ENCODE data around the gene AGRP.
A peak's percentile ranks its signal among the peaks of the same experiment; 100 is the strongest.

The AGRP gene

DNA sequence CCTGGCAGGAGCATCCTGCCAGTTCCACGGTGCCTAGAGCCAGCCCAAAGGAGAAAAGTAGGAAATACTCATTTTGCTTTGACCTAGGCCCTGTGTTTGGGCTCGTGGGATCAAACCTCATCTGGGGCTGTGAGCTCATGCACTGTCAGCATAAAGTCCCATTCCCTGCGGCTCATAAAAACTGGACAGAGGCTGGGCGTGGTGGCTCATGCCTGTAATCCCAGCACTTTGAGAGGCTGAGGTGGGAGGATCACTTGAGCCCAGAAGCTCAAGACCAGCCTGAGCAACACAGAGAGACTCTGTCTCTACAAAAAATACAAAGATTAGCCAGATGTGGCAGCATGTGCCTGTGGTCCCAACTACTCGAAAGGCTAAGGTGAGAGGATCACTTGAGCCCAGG lies 20.3 kb downstream of the AGRP start:
- no peak for DNase-seq

GRCh38 chr16:67462279-67462655 lies 21.1 kb downstream of the AGRP start:
- no peak for DNase-seq

GRCh38 chr16:67461600-67462278 lies 21.6 kb downstream of the AGRP start:
- DNase-seq: no peak

DNA sequence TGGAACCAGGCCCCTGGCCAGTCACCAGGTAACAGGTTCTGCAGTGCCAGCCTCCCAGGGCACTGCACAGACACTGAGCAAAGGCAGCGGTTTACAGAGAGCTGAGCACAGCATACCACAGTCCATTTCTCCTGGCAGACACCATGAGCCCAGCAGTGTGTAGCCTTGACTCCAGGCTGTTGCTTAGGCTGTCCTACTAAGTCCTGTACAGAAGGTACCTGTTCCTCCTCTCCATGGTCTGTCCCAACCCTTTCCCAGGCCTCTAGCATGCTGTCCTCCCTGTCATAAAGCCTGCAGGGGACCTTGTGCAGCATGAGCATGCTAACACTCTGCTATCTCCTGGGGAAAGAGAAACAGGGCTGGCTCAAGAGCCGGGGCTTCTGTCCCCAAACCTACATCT lies 22.4 kb downstream of the AGRP start:
- DNase-seq: no peak

GRCh38 chr16:67460168-67460567 lies 23.2 kb downstream of the AGRP start:
- no peak for DNase-seq

GRCh38 chr16:67459861-67460150 lies 23.5 kb downstream of the AGRP start:
- no peak for DNase-seq

DNA sequence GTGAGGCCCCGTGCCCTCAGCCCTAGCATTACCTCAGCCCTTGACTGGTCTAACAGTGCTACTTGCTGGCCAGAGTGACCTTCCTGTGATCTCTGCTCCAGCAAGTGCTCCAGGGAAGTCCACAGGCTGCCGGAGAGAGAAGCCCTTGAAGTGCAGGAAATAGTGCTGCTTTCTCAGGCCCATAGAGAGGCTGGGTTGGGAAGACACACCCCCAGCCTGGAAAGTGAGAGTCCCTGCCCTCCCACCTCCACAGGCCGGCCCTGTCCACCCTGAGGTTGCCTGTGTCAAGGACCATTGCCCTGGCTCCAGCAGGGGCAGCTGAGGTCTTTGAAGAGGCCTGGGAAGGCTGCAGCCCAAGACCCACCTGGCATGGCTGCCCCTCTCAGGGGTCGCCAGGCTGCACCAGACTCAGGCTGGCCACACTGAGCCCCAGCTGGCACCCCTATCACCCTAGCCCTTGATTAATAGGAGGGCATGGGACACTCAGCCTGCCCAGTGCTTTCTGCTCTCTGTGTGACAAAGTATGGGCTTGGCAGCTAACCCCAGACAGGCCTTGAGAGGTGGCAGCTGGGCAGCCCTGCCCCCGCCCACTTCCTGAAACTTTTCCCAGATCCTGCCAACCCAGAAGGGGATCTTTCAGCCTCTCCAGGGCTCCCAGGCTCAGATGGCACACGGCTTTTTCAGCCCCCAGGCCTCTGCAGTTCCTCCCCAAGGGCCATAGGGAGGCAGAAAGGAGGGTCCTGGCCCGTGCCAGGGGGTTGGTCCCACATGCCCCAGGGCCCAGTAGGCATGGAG lies 24.1 kb downstream of the AGRP start:
- no peak for DNase-seq

GRCh38 chr16:67458121-67458641 lies 25.2 kb downstream of the AGRP start:
- DNase-seq: no peak

- DNase-seq: no peak
Observed at GRCh38 chr16:67457611-67458010, 25.7 kb downstream of the AGRP start.

GRCh38 chr16:67456391-67457081 lies 26.8 kb downstream of the AGRP start:
- no peak for DNase-seq

GRCh38 chr16:67454852-67455251 lies 28.5 kb downstream of the AGRP start:
- DNase-seq: no peak

DNA sequence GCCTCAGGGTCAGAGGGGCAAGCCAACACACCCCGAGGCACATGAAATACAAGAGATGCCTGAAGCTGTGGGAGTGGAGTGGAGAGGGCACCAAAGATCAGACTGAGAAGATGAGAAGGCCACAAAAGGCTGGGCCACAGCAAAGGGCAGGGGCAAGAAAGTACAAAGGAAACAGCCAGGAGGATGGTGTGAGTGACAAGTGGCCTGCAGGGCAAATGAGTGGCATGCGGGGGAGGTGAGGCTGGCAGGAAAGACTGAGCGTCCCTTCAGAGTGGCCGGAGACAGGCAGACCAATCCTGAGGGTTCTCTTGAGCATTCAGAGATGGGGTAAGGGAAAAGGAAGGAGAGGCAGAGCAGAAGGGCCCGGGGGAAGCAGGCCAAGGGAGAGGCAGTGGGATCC lies 29.2 kb downstream of the AGRP start:
- DNase-seq: no peak

DNA sequence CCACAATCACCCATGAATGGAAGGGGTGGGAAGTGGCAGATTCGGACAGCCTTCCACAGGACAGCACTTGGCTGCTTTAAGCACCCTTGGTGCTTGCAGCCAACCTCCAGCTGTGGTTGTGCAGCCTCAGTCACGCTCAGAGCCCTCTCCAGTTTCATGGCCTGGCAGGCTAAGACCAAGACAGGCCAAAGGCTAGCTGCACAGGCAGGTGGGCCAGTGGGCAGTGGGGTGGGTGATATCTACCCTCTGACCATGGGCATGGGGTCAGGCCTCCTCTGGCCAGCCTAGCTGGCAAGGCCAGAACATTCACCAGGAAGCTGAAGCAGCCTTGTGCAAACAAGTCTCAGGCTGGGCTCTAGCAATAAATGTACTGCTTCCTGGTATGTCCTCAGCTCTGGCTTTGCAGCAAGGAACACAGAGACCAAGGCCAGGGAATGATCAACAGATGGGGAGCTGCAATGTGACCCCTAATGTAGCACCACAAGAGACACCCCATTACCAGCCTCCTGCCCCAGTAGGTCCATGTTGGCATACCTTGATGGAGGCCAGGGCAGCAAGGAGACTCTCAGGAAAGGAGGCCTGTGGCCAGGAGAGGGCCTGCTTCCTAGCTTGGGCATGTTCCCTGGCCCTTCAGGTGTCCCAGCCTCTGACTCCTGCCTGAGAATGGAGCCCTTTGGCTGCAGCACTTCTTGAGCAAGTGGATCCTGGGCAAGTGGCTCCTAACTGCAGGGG lies 31.5 kb downstream of the AGRP start:
- no peak for DNase-seq

GRCh38 chr16:67451061-67451703 lies 32.2 kb downstream of the AGRP start:
- DNase-seq: no peak

DNA sequence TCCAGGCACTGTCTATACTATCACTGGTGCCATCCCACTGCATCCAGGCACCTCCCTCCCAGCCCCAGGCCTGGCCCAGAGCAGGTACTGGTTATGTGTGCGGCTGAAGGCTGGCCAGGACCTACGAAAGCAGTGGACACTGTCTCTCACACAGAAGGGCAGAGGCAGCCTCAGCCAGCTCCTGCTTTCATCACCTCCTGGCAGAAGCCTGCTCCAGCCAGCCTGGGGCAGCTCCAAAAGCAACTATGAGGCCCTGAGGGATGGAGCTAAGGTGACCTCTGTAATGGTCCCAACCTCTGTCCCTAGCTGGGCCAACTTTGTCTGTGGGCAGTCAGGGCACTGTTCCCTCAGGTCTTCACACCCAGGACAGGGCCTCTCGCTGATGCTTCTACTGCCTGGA lies 33.6 kb downstream of the AGRP start:
- no peak for DNase-seq

- no peak for DNase-seq
Observed at GRCh38 chr16:67449336-67449735, 34.0 kb downstream of the AGRP start.

- DNase-seq: no peak
Observed at GRCh38 chr16:67448580-67448979, 34.8 kb downstream of the AGRP start.

DNA sequence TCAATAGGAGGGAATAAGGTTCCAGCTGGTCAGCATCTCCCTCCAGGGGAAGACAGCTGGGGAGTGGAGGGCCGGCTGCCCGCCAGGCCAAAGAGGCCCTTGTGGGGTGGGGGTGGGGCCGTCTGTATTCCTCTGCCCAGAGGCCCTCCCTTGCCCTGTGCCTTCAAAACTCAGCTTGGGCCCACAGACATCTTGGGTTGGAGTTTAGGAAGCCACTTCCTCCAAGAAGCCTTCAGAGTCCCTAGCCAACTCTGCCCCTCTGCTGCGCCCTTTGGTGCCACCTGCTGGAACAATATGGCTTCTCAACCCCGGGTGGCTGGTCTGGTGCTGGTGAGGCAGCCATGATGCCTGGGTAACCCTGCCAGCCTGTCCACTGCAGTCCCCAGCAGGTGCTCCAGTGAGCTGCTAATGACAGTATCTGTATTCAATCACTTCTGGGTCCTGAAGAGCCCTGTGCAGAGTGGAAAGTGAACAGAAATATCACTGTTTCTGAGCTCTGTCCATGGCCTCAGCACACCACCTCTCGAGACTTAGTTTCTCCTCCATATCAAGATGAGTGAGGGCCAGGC lies 35.8 kb downstream of the AGRP start:
- peak; percentile 46 for DNase-seq

GRCh38 chr16:67446968-67447507 lies 36.3 kb downstream of the AGRP start:
- DNase-seq: no peak

DNA sequence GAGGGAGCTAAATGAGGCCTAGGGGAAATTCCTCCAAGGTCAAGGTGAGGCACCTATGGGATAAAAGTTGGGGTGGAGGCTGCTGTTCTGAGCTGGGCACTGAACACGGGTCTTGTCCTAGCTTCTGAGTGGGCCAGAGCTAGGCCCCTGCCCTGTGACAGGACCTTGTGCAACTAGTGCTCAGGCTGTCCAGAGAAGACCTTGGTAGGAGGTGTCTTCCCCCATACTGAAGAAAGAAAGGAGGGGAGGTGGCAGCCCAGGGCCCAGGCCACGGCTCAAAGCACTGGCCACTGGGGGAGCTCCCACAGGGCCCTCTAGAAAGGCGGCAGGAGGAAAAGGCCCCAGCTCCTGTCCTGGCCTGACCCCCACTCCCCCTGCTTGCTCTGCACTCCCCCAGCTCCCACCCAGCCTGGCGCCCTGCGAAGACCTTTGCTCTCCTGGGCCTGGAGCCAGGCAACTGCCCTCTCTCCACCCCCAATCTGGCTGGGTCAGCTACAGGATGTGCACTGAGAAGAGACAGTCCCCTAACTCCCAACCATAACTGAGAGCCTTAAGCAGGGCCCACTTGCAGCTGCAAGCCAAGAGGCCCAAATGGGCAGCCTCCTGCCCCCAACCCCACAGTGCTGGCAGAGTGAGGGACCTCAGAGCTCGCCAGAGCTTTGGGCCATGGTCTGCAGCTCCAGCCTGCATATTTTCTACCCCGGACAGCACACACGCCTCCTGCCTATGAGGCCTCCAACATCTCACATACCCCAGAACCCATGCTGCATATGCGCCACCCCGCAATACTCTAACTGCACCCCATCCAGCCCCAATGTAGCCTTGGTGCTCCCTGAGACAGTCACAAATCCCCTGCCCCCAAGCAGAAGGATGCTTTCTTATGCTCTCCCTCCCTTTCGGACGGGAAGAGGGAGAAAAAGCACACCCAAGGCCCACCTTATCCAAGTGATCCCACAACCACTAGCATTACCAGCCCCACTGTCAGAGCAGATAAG lies 37.1 kb downstream of the AGRP start:
- DNase-seq: no peak

DNA sequence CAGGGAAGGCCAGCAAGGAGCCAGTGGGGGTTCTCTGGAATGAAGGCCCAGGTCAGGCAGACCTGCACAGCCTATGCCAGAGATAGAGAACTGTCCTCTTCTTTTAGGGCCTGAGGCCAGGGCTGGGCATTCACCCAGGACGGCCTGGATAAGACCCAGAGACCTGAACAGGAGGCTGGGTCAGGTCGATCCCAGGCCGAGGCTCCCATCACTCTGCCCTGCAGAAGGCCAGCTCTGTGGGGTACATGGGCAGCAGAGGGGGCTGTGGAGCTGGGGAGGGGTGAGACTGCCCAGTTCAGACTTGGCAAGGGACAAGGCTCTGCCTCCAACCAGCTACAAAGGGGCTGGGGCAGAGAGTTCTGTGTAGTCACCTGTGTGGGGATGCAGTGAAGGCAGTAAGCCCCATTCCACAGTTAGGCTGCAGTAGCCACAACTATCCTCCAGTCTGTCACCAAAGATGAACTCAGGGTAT lies 37.9 kb downstream of the AGRP start:
- DNase-seq: no peak

All from CD4-positive, alpha-beta T cell treated with Interleukin-4 for 4 hours (primary cell).